GM20000 (cell line): ENCODE measurements around the gene CCNY.

ENCODE experiments used
- DNase-seq: peaks from one replicate; pipeline ENCODE4 v3.0.0; 2012; ENCODE audit warnings: low spot score
- TF ChIP-seq, protein P1 (sequence below): IDR thresholded peaks from 2 replicates; pipeline ENCODE4 v1.5.1; 2012; ENCODE audit warnings: mild to moderate bottlenecking, control low read depth; ENCODE audit errors: extremely low read depth, missing control alignments

The CCNY gene

GRCh38 chr10:35427543-35427942 is 91.2 kb downstream of the CCNY start:
- TF ChIP-seq, protein P1, sequence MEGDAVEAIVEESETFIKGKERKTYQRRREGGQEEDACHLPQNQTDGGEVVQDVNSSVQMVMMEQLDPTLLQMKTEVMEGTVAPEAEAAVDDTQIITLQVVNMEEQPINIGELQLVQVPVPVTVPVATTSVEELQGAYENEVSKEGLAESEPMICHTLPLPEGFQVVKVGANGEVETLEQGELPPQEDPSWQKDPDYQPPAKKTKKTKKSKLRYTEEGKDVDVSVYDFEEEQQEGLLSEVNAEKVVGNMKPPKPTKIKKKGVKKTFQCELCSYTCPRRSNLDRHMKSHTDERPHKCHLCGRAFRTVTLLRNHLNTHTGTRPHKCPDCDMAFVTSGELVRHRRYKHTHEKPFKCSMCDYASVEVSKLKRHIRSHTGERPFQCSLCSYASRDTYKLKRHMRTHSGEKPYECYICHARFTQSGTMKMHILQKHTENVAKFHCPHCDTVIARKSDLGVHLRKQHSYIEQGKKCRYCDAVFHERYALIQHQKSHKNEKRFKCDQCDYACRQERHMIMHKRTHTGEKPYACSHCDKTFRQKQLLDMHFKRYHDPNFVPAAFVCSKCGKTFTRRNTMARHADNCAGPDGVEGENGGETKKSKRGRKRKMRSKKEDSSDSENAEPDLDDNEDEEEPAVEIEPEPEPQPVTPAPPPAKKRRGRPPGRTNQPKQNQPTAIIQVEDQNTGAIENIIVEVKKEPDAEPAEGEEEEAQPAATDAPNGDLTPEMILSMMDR, result no peak
- no peak for DNase-seq

DNA sequence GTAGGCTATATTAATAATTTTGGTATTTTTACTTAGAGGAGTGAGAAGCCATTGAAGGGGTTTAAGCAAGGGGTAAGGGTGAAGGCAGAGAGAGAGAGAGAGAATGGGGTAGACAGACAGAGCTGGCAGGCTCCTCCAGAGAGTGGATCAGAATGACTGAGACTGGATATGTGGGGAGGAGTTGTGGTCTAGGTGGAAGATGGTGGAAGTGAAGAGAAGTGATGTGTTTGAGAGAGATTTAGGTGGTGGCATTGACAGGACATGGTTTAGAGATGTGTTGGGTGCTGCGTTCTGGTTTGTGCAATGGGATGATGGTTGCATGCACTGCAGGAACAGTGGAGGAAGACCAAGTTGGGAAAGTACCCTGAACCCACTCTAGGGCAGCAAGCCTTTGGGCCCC is 92.2 kb downstream of the CCNY start:
- TF ChIP-seq, protein P1, result no peak
- DNase-seq, result no peak

DNA sequence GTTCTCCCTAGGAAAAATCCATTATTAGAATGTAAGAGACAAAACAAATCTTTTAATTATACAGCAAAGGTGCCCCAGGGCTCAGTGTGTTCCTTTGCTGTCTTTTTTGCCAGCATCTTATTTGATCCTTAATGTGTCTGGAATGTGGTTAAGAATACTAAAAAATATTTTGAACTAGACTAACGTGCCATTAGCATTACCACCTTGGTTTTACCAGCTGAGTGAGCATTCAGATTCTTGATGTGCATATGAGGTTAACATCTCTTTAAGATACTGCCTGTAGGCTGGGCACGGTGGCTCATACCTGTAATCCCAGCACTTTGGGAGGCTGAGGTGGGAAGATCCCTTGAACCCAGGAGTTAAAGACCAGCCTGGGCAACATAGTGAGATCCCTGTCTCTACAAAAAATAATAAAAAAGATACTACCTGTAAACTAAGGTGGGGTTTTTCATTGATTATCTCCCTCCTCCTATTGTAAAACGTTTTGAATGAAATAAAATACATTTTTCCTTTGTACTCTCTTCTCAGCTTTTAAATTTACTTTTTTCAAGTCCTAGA is 96.6 kb downstream of the CCNY start:
- TF ChIP-seq, protein P1, result no peak
- no peak for DNase-seq

- no peak for DNase-seq
- TF ChIP-seq, protein P1, result no peak
Observed at GRCh38 chr10:35433851-35434426, 97.6 kb downstream of the CCNY start.

- TF ChIP-seq, protein P1, result no peak
- DNase-seq, result no peak
Observed at GRCh38 chr10:35434533-35434932, 98.2 kb downstream of the CCNY start.

- TF ChIP-seq, protein P1, result no peak
- DNase-seq, result no peak
Observed at GRCh38 chr10:35435824-35436223, 99.5 kb downstream of the CCNY start.

- TF ChIP-seq, protein P1, result no peak
- DNase-seq, result no peak
Observed at GRCh38 chr10:35437829-35438228, 101.5 kb downstream of the CCNY start.
